SU-DHL-6 (cell line): ENCODE results near the gene CAGE1.

Experiments
- H2AFZ ChIP-seq: fragments of 200-600 bp; sonication (generic); 2 replicates; pipeline ENCODE4 v1.6.1; 2014; ENCODE audit warnings: low read depth, mild to moderate bottlenecking, moderate library complexity, mixed read lengths, antibody characterized with exemption, low read length; ENCODE audit not compliant: severe bottlenecking
- H3F3A ChIP-seq: fragments of 200-600 bp; shearing (Covaris generic); 2 replicates; pipeline ENCODE4 v1.6.0; 2016; ENCODE audit warnings: antibody characterized with exemption, mild to moderate bottlenecking; ENCODE audit not compliant: insufficient read depth
- H3K27ac ChIP-seq: fragments of 200-600 bp; sonication (generic); 2 replicates; pipeline ENCODE4 v1.5.1; 2016; ENCODE audit warnings: low read depth, mild to moderate bottlenecking, low read length, moderate library complexity, mixed read lengths
- H3K27me3 ChIP-seq: fragments of 200-600 bp; sonication (generic), shearing (Covaris generic); 2 replicates; pipeline ENCODE4 v1.6.0; 2014; ENCODE audit warnings: mild to moderate bottlenecking, low read length
- H3K36me3 ChIP-seq: fragments of 200-600 bp; sonication (generic); 2 replicates; pipeline ENCODE4 v1.6.1; 2014; ENCODE audit warnings: mild to moderate bottlenecking, low read length, mixed read lengths
- H3K4me2 ChIP-seq: fragments of 300-600, 200-600 bp; shearing (Covaris generic), sonication (generic); 2 replicates; pipeline ENCODE4 v1.6.0; 2014; ENCODE audit warnings: low read length, low read depth, mild to moderate bottlenecking; ENCODE audit not compliant: poor library complexity, severe bottlenecking
- H3K4me3 ChIP-seq: fragments of 200-600 bp; sonication (generic); 2 replicates; pipeline ENCODE4 v1.5.1; 2014; ENCODE audit warnings: antibody characterized with exemption, low read length, mild to moderate bottlenecking, mixed read lengths; ENCODE audit not compliant: insufficient read depth, poor library complexity, severe bottlenecking
- H3K79me2 ChIP-seq: fragments of 200-600 bp; sonication (generic); 2 replicates; pipeline ENCODE4 v1.6.1; 2014; ENCODE audit warnings: mild to moderate bottlenecking, low read length, moderate library complexity; ENCODE audit not compliant: insufficient read depth
- H3K9ac ChIP-seq: fragments of 200-600 bp; sonication (generic); 2 replicates; pipeline ENCODE4 v1.7.0; 2014; ENCODE audit warnings: mild to moderate bottlenecking, low read length
- H3K9me2 ChIP-seq: fragments of 200-600 bp; sonication (generic); replicated peaks from 2 replicates; pipeline ENCODE4 v1.6.1; 2014; ENCODE audit warnings: low read length; ENCODE audit not compliant: insufficient read depth
- H3K9me3 ChIP-seq: fragments of 200-600 bp; sonication (generic); 2 replicates; pipeline ENCODE4 v1.6.1; 2014; ENCODE audit warnings: low read length, mixed read lengths; ENCODE audit not compliant: insufficient read depth
- H4K20me1 ChIP-seq: fragments of 200-600 bp; sonication (generic); 2 replicates; pipeline ENCODE4 v1.6.1; 2014; ENCODE audit warnings: low read depth, mild to moderate bottlenecking, antibody characterized with exemption, low read length, moderate library complexity, mixed read lengths
- EZH2phosphoT487 ChIP-seq: fragments of 200-600 bp; sonication (generic), shearing (Covaris generic); conservative IDR thresholded peaks from 2 replicates; pipeline ENCODE4 v1.6.1; 2018; ENCODE audit warnings: mild to moderate bottlenecking, antibody characterized with exemption, low read length, moderate library complexity, mixed read lengths
- TF ChIP-seq, protein P1 (sequence below): fragments of 200-600 bp; sonication (generic); IDR thresholded peaks from one replicate; pipeline ENCODE4 v1.5.1; 2017; ENCODE audit warnings: antibody characterized with exemption, mild to moderate bottlenecking, low read length, moderate library complexity; ENCODE audit not compliant: insufficient read depth, poor library complexity, severe bottlenecking

CAGE1 gene

DNA sequence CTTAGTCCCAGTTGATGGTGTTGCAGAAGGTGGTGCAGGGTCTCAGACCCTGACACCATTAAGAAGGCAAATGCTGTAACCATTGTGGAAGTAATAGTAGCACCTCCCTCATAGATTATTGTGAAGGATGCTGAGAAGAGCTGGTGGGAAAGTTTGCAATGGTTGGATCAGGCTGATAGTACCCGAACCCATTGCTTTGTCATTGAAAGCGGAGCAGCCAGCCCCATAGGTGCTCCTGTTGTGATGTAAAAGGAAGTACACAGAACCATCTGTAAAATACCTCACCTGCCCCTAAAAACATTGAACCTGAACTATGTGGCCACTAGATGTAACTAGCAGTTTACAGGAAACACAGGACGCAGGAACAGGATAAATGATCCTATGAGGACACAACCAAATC is 31.5 kb upstream of the CAGE1 start:
- TF ChIP-seq, protein P1, sequence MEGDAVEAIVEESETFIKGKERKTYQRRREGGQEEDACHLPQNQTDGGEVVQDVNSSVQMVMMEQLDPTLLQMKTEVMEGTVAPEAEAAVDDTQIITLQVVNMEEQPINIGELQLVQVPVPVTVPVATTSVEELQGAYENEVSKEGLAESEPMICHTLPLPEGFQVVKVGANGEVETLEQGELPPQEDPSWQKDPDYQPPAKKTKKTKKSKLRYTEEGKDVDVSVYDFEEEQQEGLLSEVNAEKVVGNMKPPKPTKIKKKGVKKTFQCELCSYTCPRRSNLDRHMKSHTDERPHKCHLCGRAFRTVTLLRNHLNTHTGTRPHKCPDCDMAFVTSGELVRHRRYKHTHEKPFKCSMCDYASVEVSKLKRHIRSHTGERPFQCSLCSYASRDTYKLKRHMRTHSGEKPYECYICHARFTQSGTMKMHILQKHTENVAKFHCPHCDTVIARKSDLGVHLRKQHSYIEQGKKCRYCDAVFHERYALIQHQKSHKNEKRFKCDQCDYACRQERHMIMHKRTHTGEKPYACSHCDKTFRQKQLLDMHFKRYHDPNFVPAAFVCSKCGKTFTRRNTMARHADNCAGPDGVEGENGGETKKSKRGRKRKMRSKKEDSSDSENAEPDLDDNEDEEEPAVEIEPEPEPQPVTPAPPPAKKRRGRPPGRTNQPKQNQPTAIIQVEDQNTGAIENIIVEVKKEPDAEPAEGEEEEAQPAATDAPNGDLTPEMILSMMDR: no peak
- no peak for TF ChIP-seq EZH2phosphoT487
- Histone ChIP-seq H3K79me2 (no peaks in the 10 kb centered on the region), H3K36me3 (peaks cover 18% of the 10 kb centered on the region), H4K20me1 (no peaks in the 10 kb centered on the region), H3K4me2 (no peak overlapping the region), H3K27ac (no peak overlapping the region), H3F3A (no peaks in the 10 kb centered on the region), H2AFZ (no peak overlapping the region), H3K9me2 (no peaks in the 10 kb centered on the region), H3K4me3 (no peak overlapping the region), H3K9me3 (no peaks in the 10 kb centered on the region), H3K9ac (no peak overlapping the region), H3K27me3 (no peaks in the 10 kb centered on the region)

DNA sequence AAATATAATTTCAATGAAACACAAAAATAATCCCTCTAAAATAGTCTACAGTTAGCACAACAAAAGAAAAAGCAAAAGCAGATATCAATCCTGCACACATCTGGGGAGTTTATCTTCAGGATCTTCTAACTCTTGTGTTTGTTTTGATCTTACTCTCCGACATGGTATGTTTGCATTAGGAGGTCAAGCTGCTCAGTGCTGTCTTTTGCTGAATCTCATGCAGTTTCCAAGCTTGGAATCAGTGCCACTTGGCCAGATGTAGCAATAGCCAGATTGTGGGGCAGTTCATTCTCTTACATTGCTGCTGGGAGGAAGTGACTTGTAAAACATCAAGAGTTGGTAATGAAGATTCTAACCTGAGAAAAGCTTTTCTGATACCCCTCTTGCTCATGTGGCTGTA is 29.5 kb upstream of the CAGE1 start:
- Histone ChIP-seq H3K9me2 (no peaks in the 10 kb centered on the region), H3K79me2 (no peaks in the 10 kb centered on the region), H3K4me2 (no peak overlapping the region), H3K27me3 (no peaks in the 10 kb centered on the region), H2AFZ (no peak overlapping the region), H3K9ac (no peak overlapping the region), H3K9me3 (no peaks in the 10 kb centered on the region), H3F3A (no peaks in the 10 kb centered on the region), H3K27ac (no peak overlapping the region), H3K36me3 (peaks cover 38% of the 10 kb centered on the region), H3K4me3 (no peak overlapping the region), H4K20me1 (no peaks in the 10 kb centered on the region)
- TF ChIP-seq, protein P1: no peak
- no peak for TF ChIP-seq EZH2phosphoT487

DNA sequence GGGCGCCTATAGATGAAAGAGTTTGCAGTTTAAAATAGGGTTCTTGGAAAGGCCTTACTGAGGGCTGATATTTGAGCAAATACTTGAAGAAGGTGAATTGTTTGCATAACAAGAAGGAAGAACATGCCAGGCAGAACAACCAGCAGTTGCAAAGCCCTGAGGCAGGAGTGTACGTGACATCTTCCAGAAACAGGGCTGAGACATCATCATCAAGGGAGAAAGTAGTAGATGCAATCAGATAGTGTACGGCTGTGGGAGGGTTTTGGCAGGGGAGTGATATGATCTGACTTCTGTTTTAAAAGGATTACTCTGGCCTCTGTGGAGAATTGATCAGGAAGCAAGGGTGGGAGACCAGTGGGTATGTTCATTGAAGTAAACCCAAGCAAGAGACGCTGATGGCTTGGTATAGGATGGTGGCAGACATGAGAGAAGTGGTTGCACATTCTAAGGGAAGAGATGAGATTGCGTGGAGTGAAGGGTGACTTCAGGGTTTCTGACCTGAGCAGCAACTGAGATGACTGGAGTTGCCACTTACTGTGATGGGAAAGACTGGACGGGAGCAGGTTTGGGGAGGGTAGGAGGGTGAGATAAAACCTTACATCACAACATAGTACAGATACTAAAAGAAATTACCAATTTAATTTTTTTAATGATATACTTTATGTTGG is 28.8 kb upstream of the CAGE1 start:
- no peak overlapping the region for H3K4me3 ChIP-seq
- no peaks in the 10 kb centered on the region for H3K9me2 ChIP-seq
- peaks cover 44% of the 10 kb centered on the region for H3K36me3 ChIP-seq
- H3K9me3 ChIP-seq: no peaks in the 10 kb centered on the region
- no peak overlapping the region for H3K9ac ChIP-seq
- H3F3A ChIP-seq: no peaks in the 10 kb centered on the region
- no peak overlapping the region for H3K4me2 ChIP-seq
- H3K79me2 ChIP-seq: no peaks in the 10 kb centered on the region
- no peak for TF ChIP-seq EZH2phosphoT487
- TF ChIP-seq, protein P1: no peak
- H4K20me1 ChIP-seq: no peaks in the 10 kb centered on the region
- H3K27ac ChIP-seq: no peak overlapping the region
- H3K27me3 ChIP-seq: no peaks in the 10 kb centered on the region
- H2AFZ ChIP-seq: no peak overlapping the region

DNA sequence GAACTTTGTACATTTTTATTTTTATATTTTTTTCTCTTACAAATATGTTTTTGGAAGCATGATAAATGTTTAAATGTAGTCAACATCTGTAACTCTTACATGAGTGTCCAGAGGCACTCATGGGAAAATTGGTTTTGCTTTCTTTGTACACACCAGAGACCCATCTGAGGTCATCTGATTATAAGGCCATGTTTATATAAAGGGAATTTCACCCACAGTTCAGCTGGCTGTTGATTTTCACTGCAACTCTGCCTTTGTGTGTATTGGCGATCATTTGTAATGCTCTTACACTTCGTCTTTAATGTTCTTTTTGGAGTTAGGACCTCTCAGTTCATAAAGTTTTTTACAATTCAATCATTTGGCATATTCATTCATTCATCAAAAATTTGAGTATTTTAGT is 28.1 kb upstream of the CAGE1 start:
- Histone ChIP-seq H3K9me3 (no peaks in the 10 kb centered on the region), H4K20me1 (no peaks in the 10 kb centered on the region), H3F3A (no peaks in the 10 kb centered on the region), H3K4me3 (no peak overlapping the region), H3K27ac (no peak overlapping the region), H3K36me3 (peaks cover 50% of the 10 kb centered on the region), H3K9ac (no peak overlapping the region), H2AFZ (no peak overlapping the region), H3K79me2 (no peaks in the 10 kb centered on the region), H3K9me2 (no peaks in the 10 kb centered on the region), H3K4me2 (no peak overlapping the region), H3K27me3 (no peaks in the 10 kb centered on the region)
- TF ChIP-seq, protein P1: no peak
- TF ChIP-seq EZH2phosphoT487: no peak
